ENCODE data around the gene DTX3L.

DTX3L gene

DNA sequence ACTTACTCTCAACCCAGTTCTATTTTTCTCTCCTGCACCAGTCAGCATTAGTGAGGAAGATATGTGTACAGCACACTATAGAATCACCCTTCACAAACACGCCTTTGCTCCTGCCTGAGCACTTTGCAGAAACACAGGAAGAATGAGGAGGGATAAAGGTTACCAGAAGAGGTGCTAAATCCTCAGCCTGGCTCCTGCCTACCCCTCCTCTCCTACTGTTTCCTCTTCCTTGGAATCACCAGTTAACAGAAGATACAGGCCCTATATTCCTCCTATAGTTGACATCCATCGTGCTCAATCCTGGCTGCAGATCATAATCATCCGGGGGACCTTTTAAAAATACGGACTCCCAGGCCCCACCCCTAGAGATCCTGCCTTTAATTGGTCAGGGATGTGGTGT, 42.2 kb downstream of the DTX3L start:
- no peak for DNase-seq (ENCODE audit: low spot score)

GRCh38 chr3:122608916-122609315, 44.8 kb downstream of the DTX3L start:
- no peak for DNase-seq (ENCODE audit: low spot score)

- no peak for DNase-seq (ENCODE audit: low spot score)
These were observed 45.8 kb downstream of the DTX3L start for GRCh38 chr3:122609798-122610559.

- no peak for DNase-seq (ENCODE audit: low spot score)
These were observed 48.6 kb downstream of the DTX3L start for GRCh38 chr3:122612696-122613095.

GRCh38 chr3:122615303-122615702, 51.2 kb downstream of the DTX3L start:
- DNase-seq (ENCODE audit: low spot score), result no peak

- DNase-seq (ENCODE audit: low spot score), result no peak
These were observed 54.5 kb downstream of the DTX3L start for GRCh38 chr3:122618614-122619013.

DNA sequence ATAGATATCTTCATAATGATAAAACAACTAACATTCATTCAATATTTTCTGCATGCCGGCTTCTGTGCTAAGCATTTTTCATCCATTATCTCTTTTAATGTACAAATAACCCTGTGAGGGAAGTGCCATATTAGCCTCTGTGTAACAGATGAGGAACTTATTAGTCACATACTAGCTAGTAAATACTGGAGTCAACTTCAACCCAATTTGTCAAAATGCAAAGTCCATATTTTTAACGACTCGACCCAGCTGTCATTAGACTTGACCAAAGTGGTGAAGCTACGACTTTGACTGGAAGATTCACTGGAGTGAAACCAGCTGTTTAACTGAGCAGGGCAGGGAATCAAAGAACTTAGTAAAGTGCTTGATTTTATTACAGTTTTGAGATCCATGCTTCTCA, 54.9 kb downstream of the DTX3L start:
- peak; percentile 17 for DNase-seq (ENCODE audit: low spot score)

GRCh38 chr3:122620399-122620798, 56.3 kb downstream of the DTX3L start:
- DNase-seq (ENCODE audit: low spot score), result no peak

- DNase-seq (ENCODE audit: low spot score), result peak; percentile 11
These were observed 57.0 kb downstream of the DTX3L start for GRCh38 chr3:122621112-122621511.

GRCh38 chr3:122623031-122623829, 59.1 kb downstream of the DTX3L start:
- DNase-seq (ENCODE audit: low spot score), result no peak
